NCI-H2171 treated with DMSO at 0.1 percent for 48 hours (cell line): ENCODE results near the gene SLC25A34.
A peak's percentile ranks its signal among the peaks of the same experiment; 100 is the strongest.

Experiments used
- DNase-seq: peaks from one replicate; lab custom pipeline; 2025; lab: John Stamatoyannopoulos, UW

The SLC25A34 gene

DNA sequence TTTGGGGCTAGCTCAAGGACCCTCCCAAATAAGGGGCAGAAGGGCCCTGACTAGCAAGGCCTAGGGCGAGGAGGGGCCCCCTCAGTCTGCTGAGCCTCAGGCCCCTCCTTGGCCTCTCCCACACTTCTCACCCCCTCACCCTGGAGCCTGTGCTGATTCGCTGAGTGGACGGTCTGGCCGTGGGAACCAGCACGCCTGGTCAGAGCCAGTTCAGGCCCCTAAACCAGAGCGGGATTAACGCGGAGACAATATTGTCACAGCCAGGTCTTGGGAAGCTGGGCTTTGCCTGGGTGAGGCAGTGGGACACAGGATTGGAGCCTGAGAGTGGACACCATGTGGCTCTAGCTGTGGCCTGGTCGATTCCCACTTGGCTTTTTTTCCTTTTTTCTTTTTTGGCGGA lies 17.7 kb downstream of the SLC25A34 start:
- DNase-seq, result no peak

DNA sequence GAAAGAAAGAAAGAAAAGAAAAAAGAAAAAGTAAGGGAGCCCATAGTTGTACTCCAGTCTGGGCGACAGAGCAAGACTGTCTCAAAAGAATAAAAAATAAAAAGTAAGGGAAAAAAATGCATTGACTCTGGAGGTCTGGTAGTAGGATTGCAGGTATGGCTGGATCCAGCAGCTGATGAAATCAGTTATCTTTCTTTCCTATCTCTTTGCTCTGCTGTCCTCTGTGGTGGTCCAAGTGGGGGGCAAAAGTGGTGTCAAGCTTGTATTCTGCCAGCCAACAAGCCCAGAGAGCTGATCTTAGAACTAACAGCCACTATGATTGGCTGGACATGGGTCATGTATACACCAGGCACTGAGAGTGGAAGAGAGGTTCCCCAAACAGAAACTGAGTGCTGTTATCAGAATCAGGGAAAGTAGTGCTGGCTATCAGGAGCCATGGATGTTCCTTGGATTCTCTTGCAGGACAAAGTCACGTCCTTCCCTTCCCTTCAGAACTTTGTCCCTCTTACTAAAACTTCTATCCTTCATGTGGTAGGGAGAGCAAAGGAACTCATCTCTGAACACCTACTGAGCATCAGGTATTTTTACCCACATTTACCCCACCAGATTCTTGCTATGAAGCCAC lies 19.1 kb downstream of the SLC25A34 start:
- DNase-seq, result no peak

DNA sequence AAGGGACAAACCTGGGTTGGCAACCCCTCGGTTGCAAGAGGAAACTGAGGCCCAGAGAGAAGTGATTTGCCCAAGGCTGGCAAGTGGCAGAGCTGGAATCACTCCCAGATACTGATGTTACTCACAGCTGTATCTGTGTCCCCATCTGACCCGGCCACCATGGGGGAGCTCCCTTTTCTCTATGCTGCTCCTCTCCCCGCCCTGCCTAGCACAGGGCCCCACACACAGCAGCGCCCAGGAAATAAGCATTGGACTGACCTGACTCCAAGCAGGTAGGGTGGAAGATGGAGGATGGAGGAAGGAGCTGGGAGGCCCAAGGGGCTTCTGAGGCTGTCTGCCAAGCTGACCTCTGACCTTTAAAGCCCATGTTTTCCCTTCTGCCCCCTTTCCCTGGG lies 19.6 kb downstream of the SLC25A34 start:
- no peak for DNase-seq

DNA sequence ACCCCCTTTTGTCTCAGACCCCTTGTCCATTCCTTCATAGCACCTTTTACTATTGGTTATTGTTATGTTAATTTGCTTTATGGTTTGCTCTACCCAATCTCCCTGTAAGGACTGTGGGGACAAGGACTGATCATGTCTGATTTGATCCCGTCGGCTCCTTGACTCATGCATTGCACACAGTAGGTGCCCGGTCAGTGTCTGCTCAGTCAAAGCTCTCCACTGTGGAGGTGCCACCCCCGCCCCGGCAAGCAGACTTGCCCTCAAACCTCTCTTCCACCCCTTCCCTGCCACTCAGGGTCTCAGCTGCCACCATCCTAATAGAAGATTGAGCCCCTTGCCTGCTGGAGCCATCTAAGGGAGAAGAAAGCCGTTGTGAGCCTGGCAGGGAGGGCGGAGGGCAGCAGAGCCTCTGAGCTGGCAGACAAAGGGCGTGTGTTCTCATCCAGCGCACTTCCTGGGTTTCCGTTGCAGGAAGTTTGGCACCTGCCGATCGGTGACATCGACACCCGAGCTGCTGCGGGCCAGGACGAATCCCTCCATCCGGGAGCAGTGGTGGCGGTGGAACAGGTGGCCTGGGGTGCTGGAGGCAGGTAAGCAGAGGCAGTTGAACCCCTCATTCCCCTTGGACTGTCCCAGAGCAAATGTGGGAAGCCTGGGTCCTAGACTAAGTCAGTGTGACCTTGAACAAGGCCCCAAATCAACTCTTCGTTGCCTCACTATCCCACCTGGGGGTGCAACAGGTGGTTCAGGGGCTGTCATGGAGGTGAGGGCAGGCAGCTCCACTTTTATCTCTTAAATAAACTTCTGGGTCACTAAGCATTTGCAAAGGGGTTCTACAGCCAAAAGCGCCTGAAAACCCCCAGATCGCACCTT lies 20.3 kb downstream of the SLC25A34 start:
- peak; percentile 71 for DNase-seq

DNA sequence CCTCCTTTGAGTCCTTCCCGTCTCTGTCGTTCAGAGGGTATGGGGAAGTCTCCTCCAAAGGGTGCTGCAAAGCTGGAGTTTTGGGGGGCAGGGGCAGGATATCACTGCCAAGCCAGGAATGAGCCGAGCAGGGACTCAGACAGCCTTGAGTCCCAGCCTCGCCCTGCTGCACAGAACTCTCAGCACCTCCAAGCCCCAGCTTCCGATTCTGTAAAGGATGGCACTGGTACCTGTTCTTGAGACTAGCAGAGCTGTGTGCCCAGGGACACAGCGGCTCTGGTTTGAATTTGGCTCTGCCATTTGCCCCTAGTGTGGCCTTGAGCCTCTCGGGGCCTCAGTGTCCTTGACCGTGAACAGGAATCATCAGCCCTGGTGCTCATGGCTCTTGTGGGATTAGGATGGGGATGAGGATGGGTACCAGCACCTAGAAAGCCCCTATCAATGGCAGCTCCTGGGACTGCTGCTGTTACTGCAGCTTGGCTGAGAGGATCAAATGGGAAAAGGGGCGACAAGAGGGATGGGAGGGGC lies 21.0 kb downstream of the SLC25A34 start:
- no peak for DNase-seq

DNA sequence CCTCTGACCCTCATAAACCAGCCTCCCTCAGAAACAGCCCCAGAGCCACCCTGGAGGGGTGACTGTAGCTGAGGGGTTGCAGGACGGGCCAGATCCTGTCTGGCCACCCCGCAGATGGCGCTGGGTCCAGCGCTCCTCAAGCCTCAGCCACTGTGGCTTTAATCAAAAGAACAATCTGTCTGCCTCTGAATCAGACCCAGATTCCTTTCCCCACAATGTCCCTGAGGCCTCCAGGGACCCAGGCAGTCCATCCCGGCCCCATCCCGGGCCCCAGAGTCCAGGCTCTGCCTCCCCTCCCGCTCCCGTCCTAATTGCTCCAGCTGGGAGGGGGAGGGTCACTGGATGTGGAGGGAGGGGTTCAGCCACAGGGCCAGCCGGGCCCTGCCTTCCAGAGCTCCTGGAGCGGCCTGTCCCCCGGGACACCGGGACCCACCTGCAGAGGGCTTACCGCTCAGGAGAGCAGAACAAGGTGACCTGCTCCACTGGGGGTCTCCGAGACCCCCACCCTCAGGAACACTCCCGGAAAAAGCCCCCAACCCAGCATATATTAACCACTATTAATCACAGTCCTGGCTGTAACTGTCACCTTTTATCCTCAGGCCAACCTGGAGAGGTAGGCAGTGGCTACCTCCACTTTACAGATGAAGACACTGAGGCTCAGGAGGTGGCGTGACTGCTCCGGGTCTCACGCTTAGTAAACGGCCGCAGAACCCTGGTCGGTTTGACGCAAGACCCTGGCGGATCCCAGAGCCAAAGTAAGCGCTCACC lies 21.7 kb downstream of the SLC25A34 start:
- no peak for DNase-seq

DNA sequence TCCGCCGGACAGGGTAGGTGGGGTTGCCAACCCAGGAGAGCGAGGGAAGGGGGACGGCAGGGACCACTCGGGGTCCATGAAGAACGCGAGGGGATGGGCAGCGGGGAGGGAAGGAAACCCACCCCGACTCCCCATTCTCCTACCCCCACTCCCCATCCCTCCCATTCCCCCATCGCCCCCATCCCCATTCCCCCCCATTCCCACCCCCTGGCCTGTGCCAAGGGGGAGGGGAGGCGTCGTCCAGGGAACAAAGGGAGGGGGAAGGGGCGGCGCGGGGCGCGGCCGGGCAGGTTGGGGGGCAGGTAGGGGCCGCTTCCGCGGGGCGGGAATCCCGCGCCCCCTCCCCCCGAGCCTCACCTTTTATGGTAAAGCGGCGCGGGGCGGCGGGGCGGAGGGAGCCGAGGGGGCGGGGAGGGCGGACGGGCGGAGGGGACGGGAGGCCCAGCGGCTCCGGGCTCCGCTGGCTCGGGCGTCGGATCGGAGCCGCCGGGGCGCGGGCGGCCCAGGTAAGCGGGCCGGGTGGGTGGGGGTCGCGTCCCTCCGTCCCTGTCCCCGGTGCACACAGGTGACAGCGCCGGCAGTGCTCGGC lies 22.4 kb downstream of the SLC25A34 start, which contains the start of gene FBLIM1:
Gene FBLIM1 (plus strand): TSS at position 453 of the 589 bp plus-strand sequence. CDS start 6,189 bp downstream, outside the sequence.
- no peak for DNase-seq

DNA sequence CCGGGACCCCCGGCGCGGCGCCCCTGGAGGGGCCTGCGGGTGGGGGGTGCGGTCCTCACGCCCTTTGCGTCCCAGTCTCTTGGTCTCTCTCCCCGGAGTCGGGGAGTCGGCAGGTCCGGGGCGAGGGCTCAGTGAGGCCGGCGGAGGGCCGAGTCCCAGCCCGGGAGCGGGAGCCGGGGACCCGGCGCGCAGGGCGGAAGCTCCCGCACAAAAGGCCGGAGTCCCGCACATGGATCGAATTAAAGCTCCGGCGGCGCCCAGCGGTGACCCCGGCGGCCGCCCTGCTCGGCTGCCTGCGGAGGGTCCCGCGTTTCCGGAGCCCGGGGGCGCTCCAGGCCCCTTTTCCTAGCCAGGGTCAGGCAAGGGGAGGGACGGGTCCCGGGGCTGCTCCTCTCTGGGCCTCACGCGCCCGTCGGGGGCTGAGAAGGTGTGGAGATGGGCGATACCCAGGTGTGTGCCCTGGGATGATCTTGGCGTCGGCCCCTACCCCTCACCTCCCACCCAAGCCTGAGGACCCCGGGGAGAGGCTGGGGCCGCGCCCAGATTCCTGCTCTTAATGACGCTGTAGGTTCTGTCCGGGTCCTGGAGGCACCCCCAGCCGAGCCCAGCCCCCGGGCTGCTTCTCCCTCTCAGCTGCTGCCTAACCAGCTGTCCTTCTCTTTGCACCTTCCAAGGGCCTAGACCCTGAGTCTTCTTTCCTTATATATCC lies 23.0 kb downstream of the SLC25A34 start:
- no peak for DNase-seq

DNA sequence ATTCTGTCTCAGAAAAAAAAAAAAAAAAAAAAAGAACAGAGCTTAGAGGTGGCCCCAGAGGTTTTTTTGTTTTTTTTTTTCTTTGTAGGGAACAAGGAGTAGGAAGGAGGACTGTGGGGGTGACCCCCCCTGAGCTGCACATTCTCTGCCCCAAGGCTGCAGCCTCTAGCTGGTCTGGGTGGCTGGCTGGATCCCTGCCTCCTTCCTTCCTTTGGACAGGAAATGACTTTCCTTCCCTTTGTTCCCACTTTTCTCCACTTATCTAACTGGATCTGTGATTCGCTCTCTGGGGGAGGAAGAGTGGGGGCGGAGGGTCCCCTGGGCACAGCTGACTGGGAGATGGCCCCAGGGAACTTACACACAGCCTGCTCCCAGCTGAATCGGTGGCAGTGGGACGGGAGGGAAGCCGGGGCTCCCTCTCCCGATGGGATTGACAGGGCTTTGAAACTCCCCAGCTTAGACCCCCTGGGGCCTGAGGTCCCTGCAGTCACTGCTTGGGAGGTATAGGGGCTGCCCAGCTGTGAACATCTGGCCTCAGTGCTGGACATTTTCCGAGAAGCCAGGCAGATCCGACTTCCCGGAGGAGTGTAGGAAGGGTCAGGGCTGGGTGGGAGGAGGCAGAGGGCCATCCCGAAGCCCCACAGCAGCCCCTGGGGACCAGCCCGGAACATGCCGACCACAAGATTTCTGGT lies 24.6 kb downstream of the SLC25A34 start:
- DNase-seq, result no peak

DNA sequence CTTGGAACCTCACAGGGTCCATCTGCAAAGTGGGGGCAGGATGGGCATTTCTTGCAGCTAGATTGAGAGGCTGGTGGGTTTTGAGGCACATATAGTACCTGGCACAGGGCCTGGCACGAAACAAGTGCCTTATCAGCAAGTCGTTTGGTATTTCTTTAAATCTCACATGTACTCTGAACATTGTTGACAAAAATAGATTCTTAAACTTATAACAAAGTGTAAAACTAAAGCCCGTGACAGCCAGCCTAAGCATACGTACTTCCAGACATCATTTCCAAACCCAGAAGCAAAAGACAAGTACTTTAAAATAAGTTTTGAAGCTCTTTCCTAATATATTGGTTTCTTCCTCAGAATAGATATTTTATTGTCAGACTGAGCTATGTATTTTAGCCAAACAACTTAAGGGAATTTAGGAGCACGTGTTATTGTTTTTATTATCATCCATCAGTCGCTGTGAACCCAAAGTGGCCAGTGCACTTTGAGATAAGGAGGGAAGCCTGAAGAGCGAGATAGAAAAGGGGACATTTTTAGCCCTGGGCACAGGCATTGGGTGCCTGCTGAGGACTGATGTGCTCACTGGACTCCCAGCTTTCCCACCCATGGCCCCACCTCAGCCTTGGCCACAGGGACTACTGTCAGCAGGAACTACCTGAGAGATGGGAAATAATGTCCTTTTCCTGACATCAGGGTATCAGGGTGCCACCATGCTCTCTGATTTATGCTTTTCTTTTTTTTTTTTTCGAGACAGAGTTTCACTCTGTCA lies 25.5 kb downstream of the SLC25A34 start:
- no peak for DNase-seq

DNA sequence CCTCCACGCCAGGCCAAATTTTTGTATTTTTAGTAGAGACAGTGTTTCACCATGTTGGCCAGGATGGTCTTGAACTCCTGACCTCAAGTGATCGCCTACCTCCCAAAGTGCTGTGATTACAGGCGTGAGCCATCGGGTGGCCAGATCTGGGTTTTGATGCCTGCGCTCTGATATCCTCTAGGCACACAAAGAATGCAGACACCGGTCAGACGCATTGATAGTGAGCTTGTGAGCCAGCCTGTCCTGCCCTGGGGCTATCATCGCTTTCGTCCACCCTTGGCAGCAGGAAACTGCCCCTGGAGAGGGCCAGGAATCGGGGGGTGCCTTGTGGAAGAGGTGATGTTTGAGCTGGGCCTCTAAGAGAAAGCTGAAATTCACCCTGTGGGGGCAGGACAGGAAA lies 26.5 kb downstream of the SLC25A34 start:
- DNase-seq, result no peak

DNA sequence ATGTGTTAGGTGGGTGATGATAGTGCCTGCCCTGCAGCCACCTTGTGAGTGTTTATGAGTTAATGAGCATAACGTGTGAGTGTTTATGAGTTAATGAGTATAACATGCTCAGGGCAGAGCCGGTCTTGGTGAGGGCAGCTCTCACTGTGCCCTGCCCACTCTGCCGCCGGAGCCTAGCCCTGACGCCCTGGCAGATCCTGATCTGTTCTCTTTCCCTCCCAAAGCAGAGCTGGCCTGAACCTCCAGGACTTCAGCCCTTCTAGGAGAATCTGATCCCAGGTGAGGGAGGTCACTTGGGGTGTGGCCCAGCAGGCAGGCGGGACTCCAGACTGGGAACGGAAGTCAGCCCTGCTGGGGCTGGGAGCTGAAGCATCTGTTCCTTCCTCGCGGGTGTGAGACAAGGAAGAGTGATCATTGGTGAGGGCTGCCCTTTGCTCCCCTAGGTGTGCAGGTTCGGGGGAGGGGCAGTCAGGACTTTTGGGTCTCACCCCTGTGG lies 28.3 kb downstream of the SLC25A34 start:
- DNase-seq, result peak; percentile 44

DNA sequence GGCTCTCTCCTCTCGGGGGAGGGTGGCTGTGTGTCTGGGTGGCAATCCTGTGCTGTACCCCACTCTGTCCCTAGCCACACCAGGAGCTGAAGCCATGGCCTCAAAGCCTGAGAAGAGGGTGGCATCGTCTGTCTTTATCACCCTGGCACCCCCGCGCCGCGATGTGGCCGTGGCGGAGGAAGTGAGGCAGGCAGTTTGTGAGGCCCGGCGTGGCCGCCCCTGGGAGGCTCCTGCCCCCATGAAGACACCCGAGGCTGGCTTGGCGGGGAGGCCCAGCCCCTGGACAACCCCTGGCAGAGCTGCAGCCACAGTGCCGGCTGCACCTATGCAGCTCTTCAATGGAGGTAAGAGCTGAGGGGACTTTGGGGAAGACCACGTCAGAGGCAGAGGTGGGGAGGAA lies 28.8 kb downstream of the SLC25A34 start:
- no peak for DNase-seq

DNA sequence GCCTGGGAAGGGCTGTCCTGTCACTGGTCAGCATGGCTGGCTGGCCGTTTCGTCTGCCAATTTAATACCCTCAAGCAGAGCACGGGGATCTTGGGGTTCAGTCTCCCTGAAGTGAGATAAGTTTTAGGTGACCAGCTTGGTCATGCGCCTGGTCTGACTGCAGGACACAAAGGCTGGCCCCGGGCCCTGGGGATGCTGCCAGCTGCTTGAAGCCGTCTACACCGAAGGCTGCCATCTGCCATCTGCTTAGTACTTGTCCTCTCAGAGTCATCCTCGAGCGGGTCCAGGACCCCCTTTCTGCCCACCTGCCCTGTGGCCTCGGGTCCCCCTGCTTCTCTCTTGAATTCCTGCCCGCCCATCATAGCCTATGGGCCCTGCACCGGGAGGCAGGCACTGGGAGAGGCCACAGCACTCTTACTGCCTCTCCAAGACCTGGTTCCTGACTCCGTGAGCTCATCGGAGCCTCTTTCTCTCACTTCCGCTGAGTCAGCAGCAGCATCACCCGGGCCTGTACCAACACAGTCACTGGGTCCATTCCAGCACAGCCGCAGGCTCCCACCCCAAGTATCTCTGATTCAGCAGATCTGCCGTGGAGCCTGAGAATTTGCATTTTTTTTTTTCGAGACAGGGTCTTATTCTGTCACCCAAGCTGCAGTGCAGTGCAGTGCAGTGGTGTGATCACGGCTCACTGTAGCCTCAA lies 29.6 kb downstream of the SLC25A34 start:
- DNase-seq, result peak; percentile 24

DNA sequence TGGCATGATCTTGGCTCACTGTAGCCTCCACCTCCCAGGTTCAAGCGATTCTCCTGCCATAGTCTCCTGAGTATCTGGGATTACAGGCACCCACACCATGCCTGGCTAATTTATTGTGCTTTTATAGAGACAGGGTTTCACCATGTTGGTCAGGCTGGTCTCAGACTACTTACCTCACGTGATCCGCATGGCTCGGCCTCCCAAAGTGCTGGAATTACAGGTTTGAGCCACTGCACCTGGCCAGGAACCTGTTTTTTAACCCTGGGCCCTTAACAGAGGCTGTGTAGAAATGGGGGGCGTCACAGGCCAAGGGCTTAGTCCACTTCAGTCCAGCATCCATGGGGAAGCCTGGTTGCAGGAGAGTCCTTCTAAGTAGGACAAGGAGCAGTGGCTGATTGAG lies 31.9 kb downstream of the SLC25A34 start:
- DNase-seq, result no peak

DNA sequence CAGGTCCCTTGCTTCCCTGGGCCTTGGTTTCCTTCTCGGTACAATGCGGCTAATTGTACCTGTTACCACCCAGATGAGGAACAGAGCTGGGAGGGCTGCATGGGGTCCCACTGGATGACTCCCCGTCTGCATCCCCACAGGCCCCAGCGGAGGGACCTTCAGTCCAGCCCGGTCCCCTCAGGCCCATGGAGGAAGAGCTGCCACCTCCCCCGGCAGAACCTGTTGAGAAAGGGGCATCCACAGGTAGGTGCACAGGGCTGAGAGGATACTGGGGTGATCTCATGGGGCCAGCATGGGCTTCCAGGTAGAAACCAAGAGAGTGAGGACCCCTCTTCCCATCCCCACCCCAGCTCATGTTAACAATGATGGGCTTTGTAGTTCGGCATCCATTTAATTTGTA lies 32.3 kb downstream of the SLC25A34 start:
- DNase-seq, result no peak

DNA sequence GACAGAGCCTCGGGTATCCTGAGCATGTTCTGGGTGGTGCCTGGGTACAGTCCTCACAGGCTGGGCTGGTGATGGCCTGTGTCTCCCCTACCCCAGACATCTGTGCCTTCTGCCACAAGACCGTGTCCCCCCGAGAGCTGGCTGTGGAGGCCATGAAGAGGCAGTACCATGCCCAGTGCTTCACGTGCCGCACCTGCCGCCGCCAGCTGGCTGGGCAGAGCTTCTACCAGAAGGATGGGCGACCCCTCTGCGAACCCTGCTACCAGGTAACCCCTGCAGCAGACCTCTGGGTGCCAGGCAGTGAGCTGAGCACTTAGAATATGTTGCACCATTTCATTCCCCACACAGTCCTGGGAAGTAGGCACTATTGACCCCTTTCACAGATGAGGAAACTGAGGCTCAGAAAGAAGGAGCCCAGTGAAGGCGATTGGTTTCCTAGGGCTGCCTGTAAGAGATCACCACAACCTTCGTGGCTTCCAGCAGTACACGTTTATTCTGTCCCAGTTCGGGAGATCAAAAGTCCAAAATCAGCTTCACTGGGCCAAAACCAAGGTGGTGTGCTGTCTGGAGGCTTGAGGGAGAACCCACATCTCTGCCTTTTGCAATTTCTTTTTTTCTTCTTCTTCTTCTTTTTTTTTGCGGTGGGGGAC lies 34.4 kb downstream of the SLC25A34 start:
- DNase-seq, result peak; percentile 48

DNA sequence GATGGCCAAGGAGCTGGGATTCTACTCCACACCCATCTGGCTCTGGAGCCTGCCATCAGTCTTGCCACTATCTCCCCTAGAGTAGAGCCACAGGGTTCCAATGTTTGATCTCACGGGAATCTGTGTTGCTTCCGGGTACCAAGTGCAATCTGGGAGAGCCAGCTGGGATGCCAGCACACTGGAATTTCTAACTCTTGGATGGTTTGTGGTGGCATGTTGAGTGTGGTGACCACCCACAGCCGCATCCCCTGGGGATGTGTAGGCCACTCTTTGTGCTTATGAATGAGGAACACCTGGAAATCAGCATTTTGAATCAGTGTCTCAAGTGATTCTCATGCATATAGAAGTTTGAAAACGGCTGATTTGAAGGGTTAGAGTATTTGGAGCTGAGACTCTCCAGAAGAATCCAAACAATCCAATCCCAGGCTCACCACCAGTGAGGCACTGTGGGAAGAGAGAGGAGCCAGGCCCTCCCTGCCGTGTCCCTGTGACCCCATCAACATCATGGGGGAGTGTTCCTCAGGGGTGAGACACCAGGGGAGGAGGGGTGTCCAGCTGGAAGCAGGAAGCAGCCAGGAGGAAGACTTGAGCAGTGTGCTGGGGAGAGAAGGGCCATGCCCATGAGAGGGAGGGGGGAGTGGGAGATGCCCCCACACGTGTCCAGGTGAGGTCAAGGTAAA lies 35.9 kb downstream of the SLC25A34 start:
- no peak for DNase-seq
